HG02973 (cell line): ENCODE measurements around the gene HOXC5.
A peak's percentile ranks its signal among the peaks of the same experiment; 100 is the strongest.

Experiments
- ATAC-seq: cut with Tn5 transposase; IDR thresholded peaks from one replicate; pipeline ENCODE4 v1.9.1; 2021; ENCODE audit warnings: moderate library complexity; ENCODE audit not compliant: unreplicated experiment

HOXC5 gene

DNA sequence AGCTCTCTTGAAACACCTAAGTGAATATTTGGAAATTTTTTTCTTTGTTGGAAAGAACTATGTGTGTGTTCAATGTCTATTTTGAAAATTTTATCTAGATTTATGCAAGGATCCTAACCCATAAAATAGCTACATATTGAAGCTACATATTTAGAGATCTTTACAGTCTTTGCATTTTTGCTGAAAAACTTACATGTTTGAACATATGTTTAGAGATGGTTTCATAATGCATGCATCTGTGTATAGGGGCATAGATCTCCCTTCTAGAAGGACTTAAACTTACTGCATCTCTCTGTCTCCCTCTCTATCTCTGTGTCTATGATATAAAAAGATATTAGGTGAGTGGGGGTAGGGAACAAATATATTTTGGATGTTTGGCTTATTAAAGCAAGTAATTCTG is 12.6 kb downstream of the HOXC5 start:
- no peak for ATAC-seq

DNA sequence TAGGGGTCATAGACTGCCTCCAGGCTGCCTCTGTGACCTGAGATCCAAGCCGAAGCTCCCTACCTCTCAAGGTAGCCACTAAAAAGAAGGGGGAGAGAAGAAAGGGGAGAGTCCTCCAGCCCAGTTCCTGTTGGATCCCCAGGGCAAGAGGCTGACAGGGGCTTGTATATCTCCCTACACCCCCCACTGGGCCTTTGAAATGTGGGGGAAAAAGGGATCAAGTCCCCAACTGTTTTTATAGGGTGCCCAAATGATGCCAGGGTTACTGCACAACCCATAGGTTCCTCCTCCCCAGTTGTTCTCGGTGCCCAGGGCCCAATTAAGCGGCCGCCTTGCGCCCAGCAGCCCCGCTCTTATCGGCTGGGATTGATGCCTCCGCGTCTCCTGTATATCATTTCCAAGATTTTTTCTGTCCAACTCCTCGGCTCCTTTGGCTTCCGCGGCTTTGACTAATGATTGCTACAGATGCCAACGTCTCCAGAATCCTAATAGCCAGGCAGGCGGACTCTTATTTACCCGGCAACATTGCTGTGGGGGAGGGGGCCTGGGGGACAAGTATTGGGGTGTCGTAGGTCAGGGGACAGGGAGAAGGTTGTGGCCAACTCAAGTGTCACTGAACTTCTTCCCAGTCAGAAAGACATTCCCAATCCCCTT is 13.1 kb downstream of the HOXC5 start:
- no peak for ATAC-seq

DNA sequence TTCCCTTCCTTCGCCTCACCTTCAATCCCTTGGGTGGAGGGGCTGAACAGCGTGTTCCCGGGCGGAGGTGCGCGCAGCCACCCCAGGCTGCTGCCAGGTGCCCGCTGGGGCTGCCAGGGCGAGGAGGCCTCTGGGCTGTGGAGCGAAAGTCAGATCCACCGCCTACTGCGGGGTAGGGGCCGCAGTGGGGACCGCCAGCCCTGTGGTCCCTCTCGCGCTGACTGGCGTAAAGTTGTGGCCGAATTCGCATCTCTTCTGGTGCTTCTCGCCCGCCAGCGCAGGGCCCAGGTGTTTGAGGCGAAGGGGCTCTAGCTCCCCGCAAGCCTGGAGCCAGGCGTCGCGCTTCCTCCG is 13.9 kb downstream of the HOXC5 start:
- ATAC-seq, result no peak

DNA sequence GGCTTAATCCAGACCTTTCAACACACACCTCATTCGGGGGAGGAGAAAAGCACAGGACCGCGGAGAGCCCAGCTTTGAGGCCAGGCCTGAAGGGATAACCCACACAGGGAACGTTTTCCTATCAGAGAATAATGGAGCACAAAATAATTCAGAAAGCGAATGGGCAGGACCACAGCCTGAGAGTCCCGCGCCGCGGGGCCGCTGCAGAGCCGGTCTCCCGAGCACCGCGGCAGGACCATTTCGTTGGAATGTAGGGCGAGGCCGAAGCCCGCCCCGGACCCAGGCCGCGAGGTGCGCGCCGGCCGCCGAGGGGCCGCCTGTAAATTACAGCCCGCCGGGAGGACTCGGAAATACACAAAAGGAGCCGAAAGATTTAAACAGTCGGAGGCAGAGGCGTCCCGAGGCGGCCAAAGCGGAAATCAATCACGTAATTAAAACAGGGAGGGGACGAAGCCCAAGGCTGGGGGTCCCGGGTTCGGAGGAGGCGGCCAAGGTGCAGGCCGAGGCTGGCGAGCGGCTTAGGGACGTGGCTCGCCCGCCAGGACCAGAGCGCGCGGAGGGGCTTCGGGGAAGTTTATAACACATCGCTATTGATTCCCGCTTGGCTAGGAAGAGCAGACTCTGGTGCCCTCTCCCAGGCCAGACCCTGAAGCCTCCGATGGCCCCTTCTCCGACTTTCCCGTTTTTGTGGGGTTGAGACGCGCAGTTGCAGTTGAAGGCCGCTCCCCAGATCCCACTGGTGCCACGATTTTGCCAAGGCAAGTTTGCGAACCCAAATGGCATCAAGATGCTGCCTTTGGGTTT is 14.5 kb downstream of the HOXC5 start:
- no peak for ATAC-seq

DNA sequence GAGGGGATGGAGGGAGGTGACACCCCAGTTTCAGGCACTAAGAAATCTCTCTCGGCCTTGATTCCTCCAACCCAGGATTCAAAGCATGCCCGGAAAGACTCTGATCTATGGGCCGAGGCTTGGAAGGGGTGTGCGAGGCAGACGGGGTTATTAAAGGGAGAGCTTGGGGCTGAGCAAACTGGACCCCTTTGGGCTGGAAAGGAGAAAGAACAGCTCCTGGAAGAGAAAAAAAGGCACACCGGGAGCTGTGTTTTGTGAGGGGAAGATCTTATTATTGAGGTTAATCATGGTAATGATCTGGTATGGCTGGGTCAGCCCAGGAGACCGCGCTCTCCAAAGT is 15.1 kb downstream of the HOXC5 start:
- no peak for ATAC-seq

DNA sequence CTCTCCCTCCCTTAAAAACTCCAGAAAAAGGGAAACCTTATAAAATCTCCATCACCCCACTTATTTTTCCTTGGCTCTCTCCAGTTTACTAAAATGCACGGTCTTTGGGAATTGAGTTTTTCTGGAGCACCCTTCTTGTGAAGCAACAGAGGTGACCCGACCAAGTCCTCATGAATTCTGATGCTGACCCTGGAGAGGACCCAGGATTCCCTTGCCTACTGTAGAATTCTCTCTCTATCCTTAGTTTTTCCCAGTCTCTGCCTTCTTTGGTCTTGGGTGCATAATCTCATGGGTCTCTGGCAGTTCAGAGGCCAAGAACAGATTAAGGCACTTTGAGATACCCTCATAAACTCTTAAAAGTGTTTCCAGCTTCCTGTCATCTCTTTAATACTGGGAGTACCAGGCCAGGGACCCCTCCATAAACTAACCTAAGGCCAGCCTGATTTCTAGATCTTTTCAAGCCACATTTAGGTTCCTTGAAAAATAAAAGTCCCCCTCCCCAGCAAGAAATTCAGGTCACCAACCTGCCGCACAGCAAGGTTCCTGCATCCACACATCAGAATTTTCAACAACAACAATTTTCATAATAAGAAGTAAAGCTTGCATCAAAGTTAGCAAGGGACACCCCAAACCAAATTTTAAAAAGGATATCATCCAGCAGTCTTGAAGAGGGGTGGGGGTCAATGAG is 15.7 kb downstream of the HOXC5 start:
- ATAC-seq, result no peak

DNA sequence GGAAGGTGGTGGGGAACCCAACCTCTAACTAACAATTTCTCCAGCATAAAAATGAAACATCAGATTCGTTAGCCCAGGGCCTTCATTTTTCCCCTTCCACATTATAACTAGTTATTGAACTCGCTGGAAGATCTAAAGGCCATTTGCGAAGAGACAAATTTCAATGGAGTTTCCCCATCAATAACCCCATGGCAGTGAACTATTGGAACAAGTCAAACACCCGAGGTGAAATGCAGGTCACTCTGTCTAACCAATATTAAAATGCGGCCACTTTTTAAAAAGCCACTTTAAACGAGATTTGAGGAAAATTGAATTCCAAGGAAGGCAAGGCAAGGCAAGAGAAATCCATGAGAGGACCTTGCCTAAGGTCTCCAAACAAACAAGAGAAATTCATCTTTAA is 16.3 kb downstream of the HOXC5 start:
- no peak for ATAC-seq

DNA sequence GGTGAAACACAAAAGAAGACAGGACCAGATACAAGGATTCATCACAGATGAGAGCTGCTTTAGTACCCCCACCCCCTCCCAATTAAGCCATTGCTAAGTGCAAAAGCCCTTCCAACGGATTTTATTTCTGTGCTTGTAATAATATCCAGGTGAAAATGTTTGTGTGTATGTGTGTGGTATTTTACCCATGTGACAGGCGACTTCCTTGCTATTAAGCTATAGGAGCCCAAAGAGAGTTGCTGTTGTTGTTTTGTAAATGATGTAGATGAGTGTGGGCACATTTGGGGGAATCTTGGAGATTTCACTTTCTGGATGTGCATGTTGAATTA is 17.6 kb downstream of the HOXC5 start:
- ATAC-seq, result no peak

DNA sequence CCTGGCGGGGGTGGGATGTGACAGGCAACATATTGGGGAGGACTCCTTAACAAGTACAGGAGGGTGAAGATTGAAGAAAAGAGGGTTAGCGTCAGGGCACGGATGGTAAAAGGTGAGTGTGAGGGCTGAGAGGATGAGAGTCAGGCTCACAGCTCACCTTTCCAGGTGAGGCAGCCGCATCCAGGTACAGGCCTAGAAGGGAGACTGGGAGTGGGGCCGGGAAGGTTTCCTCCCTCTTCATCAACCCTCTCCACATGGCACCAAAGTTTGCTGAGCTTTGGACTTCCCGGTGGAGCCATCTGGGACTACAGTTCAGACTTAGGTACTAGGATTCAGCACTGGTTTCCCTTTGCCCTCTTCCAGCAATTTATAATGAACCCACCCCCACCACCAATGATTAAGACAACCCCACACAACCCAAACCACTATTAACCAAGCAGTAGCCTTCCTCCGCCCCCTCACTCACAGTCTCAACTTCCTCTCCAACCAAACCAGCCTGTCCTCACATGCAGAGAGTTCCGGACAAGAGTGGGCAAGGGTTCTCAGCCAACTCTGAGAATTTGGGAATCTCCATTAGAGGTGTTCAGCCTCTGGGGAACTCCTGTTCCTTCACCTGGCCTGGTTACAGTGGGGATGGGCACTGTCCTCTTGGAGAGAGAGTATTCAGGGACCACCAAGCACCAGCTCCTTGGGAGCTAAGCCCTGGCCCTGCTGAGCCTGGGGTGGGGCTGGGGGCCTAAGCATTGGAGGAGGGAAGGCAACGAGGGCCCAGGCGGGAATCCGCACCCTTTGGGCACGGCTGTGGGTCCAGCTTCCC is 18.4 kb downstream of the HOXC5 start:
- no peak for ATAC-seq

DNA sequence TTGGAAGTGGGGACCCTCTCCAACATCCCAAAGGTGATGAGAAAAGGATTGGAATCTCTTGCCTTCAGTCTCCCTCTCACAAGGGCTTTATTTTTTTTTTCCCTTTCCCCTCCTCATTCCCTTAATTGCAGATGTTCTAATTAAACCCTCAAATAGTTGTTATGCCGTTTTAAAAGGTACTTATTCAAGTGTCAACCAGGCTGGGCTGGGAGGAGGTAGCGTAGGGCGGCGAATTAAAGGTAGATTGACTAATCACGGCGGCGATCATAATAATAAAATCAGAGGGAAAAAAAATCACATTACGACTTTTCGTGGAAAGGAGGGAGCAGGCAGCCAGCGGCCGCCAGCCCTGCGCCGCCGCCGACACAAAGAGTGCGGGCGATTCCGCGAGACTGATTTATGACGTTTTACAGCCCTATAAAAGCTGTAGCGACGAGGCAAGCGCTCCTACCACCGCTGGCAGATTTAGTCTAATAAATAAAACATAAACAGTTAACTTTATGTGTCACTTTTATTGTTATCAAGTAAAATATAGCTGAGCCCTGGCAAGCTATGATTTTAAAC is 19.1 kb downstream of the HOXC5 start:
- ATAC-seq, result no peak

DNA sequence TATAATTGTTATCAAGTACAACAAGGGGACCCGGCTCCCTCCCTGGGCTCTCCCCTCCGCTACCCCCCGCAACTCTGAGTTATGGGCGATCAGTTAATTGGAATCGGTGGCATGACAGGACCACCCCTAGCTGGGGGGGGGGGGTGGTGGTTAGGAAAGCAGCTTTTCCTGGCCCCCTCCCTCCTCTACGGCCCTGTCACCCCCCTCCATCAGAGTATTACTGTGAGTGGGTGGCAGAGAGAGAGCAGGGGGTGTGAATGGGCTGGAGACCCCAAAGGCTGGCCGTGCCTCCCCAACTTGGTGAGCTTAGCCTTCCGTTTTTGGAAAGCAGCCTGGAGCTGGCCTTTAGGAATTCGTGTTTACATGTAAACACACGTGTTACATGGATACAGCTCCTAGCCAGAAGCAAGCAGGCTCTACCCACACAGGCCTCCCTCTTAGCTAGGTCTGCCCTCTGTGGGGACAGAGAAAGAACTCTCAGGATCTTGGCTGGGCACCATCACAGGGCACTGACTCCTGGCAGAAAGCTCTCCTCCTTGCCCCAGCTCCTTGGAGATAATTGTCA is 19.7 kb downstream of the HOXC5 start:
- no peak for ATAC-seq

DNA sequence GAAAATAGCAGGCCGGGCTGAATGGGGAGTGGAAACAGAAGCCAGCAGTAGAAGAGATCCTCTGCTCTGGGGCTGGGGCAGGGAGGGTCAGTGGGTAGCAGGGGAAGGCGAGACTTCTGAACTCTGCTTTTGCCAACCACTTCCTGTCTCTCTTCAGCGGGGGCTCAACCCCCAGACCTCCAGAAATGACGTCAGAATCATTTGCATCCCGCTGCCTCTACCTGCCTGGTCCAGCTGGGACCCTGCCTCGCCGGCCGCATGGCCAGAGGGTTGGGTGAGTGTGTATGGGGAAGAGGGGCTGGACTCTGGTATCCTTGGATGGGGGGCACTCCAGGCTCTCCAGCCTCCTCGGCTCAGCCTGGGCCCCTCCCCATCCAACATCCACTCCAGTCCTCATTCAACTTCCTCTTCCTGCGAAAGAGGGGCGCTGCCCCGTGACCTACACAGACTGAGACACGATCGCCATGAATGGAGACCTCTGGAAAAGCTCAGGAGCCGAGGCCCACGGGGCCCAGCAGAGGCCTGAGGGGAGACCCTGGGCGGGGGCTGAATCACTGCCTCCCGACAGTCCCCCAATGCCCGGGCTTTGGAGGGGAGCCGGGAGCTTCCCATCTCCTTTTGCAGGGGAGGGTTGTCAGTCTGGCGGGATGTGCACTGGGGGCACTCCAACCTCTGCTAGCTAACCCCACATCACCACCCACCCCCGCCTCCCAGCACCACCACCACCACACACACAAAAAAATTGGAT is 20.3 kb downstream of the HOXC5 start:
- peak; percentile 55 for ATAC-seq

DNA sequence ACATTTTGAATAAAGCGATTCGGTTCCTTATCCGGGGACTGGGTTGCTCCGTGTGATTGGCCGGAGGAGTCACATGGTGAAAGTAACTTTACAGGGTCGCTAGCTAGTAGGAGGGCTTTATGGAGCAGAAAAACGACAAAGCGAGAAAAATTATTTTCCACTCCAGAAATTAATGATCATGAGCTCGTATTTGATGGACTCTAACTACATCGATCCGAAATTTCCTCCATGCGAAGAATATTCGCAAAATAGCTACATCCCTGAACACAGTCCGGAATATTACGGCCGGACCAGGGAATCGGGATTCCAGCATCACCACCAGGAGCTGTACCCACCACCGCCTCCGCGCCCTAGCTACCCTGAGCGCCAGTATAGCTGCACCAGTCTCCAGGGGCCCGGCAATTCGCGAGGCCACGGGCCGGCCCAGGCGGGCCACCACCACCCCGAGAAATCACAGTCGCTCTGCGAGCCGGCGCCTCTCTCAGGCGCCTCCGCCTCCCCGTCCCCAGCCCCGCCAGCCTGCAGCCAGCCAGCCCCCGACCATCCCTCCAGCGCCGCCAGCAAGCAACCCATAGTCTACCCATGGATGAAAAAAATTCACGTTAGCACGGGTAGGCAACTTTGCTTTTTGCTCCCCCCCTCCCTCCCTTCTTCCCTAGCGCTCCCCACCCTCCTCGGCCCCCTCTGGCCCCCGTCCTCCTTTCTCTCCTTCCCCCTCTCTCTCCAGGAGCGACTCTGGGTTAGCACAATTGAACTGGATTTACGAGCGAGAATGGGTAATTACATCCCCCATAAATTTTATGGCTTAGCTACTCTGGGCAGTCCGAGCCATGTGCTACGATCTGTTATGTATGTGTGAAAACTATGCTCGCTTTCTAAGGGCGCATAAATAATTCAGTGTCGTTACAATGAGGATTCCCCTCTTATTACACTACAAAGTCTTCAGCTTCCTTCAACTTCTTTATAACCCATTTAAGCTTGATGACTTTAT is 21.2 kb downstream of the HOXC5 start, which contains the start of gene HOXC4:
TSS of gene HOXC4 (plus strand) at position 85 of the 991 bp plus-strand sequence. CDS start at position 173, 88 bp downstream.
- peak; percentile 29 for ATAC-seq

DNA sequence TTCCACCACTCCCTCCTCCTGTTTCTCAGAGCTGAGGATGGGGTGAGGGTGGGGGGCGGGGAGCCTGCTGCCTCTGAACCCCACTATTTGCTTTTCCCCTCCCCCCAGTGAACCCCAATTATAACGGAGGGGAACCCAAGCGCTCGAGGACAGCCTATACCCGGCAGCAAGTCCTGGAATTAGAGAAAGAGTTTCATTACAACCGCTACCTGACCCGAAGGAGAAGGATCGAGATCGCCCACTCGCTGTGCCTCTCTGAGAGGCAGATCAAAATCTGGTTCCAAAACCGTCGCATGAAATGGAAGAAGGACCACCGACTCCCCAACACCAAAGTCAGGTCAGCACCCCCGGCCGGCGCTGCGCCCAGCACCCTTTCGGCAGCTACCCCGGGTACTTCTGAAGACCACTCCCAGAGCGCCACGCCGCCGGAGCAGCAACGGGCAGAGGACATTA is 21.9 kb downstream of the HOXC5 start:
- ATAC-seq, result no peak

DNA sequence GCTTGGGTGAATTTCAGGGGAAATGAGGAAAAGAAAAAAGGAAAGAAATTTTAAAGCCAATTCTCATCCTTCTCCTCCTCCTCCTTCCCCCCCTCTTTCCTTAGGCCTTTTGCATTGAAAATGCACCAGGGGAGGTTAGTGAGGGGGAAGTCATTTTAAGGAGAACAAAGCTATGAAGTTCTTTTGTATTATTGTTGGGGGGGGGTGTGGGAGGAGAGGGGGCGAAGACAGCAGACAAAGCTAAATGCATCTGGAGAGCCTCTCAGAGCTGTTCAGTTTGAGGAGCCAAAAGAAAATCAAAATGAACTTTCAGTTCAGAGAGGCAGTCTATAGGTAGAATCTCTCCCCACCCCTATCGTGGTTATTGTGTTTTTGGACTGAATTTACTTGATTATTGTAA is 22.7 kb downstream of the HOXC5 start:
- no peak for ATAC-seq

DNA sequence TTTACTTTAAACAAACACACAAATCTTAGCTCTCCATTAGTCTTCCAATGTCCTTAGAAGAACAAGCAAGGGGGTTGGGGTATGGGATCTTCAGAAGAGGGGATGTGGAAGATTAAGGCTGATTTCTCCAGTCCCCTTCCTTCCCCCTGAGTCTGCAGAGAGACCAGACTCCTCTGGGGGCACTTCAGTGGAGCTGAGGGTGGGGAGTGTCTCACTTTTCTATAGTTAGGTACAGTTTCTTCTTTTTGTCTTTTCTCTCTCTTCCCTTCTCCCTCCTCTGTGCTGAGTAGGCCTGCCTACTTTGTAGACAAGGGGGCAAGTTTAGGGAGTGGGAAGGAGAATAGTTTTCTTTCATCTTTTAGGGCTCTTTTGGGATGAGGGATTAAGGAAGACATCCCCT is 23.3 kb downstream of the HOXC5 start:
- ATAC-seq, result no peak

DNA sequence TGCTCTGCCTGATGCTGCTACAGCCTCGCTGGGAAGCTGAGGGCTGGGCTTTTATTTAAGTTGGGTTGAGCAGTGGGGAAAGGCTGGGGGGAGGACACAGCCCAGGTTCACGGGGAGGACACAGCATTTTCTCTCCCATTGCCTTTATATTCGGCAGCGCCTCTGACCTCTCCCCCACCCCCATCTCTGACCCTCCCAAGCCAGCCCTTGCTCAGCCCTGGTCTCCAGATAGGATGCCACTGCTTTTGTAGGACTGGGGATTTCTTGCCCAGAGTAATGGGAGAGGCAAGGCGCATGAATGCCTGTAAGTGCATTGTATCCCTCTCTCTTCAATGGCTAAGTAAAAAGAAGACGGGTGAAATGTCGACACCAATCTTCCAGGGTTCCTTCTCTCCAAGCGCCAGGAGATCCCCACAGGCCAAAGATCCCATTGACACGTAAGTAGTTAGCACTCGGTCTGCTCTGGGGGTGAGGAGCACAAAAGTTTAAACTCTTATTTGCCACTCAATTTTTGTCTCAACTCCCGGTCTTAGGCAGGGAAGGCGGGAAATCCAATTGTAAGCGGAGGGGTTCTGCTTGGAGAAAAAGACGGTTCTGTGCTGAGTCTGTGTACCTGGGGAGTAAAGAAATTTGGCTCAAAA is 25.4 kb downstream of the HOXC5 start:
- no peak for ATAC-seq

DNA sequence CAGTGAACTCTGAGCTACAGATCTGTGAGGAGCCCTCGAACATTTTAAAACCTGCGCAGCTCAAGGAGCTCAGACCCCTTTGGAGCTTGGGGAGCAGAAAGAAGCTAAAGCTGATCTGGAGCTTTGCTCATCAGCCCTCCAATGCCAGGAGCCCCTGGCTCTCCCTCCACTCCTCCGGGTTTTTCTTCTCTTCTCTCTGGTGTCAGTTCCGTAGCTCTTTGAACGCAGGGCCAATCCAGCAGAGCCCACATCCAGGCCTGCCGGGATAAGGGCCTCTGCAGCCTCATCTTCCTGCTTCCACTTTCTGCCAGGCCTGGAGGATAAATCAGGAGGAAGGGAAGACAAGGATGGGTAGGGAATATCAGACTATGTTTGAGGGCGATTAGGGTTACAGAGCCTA is 26.8 kb downstream of the HOXC5 start:
- ATAC-seq, result no peak
